GM23248 (cell line): ENCODE measurements around the gene ANXA8L1.
"Not testable (repeated sequence)": the region's sequence is repeated elsewhere in the genome, so short reads cannot be mapped to it uniquely, and the experiment has no call there.

Source experiments
- EZH2 ChIP-seq: fragments of 200-600 bp; sonication (generic); IDR thresholded peaks from 2 replicates; pipeline ENCODE4 v1.6.1; 2018; ENCODE audit warnings: antibody characterized with exemption, mild to moderate bottlenecking; ENCODE audit not compliant: insufficient read depth, poor library complexity, severe bottlenecking
- EZH2phosphoT487 ChIP-seq: fragments of 200-600 bp; sonication (generic); IDR thresholded peaks from 2 replicates; pipeline ENCODE4 v1.6.1; 2018; ENCODE audit warnings: antibody characterized with exemption, moderate library complexity, mild to moderate bottlenecking, low read depth; ENCODE audit not compliant: insufficient read depth

- not testable (repeated sequence) for TF ChIP-seq EZH2phosphoT487, EZH2
Observed at GRCh38 chr10:46385858-46386257, 10.3 kb downstream of the ANXA8L1 start.
